T-helper 2 cell (primary cell): ENCODE measurements around the gene VSTM4.

Experiments used
- DNase-seq, 5 experiments: peaks; one replicate each; pipeline versions ENCODE4 v3.0.0 to v3.0.0-alpha.2; 2012 to 2022
- total RNA-seq, 2 donors: gene quantifications; one replicate each; lab custom pipeline; 2026; lab: John Stamatoyannopoulos, UW

Gene VSTM4
- 0 to 0.20 reads per million in 2 donors for total RNA-seq

DNA sequence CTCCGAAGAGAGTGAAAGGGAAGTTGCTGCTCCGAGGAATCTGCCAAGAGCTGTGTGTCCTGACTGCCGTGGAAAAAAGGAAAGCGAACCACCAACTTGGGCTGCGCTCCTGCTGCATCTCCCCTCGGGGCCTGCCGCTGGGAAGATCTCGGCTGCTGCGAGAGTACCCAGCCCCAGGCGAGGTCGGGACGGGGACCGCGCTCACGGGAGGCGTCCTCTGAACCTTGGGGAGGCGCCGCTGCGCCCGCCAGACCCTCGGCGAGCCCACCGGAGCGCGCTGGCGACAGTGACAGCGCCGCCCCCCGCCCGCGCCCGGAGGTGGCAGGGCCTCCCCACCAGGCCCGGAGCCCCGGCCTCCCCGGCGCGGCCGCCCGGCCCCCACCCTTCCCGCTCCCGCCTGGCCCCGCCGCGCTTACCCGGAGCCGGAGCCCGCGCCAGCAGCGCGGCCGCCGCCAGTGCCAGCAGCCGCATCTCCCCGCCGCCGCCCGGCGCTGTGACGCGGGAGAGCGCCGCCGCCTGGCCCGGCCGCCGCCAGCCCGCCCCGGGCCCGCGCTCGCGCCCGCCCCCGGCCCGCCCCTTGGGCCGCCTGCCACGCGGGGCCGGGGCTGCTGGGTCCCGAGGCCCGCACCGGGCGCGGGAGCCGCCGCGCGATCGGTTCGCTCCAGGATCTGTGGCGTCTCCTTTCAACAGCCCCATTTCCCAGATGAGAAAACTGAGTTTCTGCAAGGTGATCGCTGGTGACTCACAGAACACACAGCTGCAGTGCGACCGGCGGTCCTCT lies at the start of gene VSTM4:
Gene VSTM4 (minus strand): TSS at position 508 of the 781 bp plus-strand sequence. CDS start 37 bp downstream, at position 471.
- peak in 1 of 5 experiments; percentile 50 for DNase-seq

GRCh38 chr10:49164559-49165188 lies 49.4 kb upstream of the VSTM4 start:
- peak in 1 of 5 experiments; percentile 83 for DNase-seq

GRCh38 chr10:49163741-49164140 lies 48.4 kb upstream of the VSTM4 start:
- DNase-seq, result no peak

- DNase-seq, result no peak
These were observed 47.5 kb upstream of the VSTM4 start for GRCh38 chr10:49162761-49163310.

DNA sequence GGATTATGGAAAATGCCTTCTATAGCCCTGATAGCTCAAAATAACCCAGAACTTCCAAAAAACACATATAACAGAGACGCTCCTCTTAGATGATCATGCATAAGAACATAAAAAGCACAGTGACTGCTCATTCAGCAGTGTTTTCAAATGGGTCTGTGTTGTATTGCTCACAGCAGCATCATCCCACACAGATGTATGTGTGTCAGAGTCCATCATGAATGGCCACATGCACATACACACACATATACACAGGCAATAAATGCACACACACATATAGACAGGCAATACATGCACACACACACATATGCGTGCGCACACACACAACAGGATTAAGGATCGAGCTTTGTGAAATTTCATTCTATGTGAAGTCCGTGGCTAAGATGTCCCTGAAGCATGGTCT lies 46.7 kb upstream of the VSTM4 start:
- no peak for DNase-seq

- DNase-seq, result peak in 1 of 5 experiments; percentile 27
These were observed 46.2 kb upstream of the VSTM4 start for GRCh38 chr10:49161411-49161997.

DNA sequence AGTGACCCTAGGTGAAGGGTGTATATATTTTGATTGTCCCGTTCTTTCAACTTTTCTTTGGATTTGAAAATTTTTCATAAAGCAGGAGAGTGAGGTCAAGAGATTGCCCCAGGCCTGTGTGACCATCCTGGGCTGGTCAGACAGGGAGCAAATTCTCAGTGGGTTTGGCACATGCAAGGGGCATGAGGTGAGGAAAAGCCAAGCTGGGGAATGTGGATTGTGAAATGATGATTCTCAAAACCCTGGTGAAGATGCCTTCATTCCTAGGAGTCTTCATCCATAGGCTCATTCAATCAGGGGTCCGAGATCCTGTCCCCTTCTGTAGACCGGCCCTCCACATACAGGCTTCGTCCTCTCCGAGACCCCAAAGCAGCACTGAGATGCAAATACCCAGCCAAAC lies 45.5 kb upstream of the VSTM4 start:
- no peak for DNase-seq

DNA sequence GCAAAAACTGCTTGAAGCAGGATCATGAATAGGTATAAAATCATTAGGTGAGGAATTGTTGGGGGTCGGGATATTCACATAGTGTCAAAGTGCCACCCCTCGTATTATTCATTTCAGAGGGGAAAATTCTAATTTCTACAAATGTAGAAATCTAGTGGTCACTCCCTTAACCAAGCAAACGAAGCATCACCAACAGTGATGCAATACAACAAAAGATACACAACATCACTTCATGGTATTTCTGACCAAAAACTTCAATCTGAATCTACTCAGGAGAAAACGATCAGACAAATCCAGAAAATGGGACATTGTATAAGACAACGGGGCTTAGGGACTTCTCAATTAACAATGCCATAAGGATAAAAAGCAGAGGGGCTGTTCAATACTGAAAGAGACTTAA lies 44.8 kb upstream of the VSTM4 start:
- no peak for DNase-seq

- DNase-seq, result no peak
These were observed 43.6 kb upstream of the VSTM4 start for GRCh38 chr10:49158915-49159314.

GRCh38 chr10:49158404-49158803 lies 43.1 kb upstream of the VSTM4 start:
- DNase-seq, result no peak

DNA sequence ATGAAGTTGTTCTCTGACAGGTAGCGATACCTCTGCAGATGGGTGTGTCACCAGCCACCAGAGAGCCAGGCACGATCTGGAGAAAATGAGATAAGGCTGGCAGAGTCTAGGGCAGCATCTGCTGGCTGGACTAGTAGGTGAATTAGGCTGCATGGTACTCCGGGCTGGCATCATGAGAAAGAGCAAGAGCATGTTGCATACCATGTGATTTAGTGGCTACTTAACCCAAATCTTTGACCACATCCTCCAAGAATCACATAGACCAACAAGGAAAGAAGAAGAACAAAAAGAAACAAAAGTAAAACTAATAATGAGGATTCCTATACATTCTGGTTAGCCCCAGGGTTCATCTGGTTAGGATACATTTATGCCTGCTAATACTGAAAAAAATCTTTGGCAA lies 41.9 kb upstream of the VSTM4 start:
- DNase-seq, result peak in 1 of 5 experiments; percentile 57

DNA sequence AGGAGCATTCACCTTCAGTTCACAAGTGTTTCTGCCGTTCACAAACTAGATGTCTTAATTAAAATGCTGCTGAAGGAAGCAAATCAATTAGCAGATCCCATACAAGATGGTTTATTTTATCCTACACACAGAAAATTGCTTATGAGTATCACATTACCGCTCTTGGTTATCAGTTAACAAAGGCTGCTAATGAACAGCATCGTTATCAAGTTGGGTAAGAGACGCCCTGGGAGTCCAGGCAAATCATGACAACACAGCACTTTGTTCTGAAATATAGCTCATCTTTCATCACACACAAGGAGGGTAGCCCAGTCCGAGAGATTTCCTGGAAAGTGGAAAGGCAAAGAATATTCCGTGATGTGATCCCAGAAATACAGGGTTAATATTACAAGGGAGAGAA lies 39.3 kb upstream of the VSTM4 start:
- no peak for DNase-seq

- no peak for DNase-seq
These were observed 38.6 kb upstream of the VSTM4 start for GRCh38 chr10:49153971-49154370.

GRCh38 chr10:49153115-49153514 lies 37.8 kb upstream of the VSTM4 start:
- no peak for DNase-seq

DNA sequence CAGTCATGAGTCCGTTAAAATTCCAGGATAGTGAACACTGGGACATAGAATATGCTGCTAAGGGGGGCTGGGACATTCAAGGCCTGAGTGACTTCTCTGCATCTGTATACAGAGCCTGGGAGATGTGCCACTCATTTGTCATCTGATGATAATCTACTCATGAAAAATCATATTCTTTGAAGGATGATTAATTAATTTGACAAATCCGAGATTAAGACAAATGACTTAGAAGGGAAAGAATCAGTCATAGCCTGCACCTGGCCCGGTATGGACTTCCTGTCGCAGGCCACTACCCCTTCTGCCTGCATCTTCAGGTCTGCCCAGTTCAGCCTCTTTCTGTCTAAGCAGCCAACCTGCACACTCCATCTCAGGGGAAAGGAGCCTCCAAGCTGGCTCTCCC lies 37.3 kb upstream of the VSTM4 start:
- DNase-seq, result no peak

DNA sequence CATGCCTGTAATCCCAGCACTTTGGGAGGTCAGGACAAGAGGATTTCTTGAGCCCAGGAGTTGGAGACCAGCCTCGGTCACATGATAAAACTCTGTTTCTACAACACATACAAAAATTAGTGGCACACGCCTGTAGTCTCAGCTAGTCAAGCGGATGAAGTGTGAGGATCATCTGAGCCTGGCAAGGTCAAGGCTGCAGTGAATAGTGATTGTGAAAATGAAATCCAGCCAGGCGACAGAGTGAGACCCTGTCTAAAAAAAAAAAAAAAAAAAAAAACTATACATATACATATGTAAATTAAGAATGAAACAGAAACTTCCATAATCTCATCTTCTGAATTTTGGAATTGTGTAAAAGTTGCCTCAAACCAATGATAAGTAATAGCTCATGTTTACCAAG lies 36.7 kb upstream of the VSTM4 start:
- DNase-seq, result no peak

DNA sequence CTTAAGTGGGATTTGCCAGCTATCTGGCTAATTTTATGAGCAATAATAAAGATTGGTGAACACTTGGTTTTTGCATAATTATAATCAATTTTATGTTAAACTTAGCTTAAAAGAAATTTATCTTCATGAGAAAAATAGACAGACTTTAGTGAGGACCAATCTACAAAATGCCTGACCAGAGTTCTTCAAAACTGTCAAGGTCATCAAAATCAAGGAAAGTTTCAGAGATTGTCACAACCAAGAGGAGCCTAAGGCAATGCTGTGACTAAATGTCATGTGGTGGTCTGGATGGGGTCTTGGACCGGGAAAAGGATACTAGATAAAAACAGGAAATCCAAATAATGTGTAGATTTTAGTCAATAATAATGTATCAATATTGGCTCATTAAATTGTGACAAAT lies 36.2 kb upstream of the VSTM4 start:
- no peak for DNase-seq

DNA sequence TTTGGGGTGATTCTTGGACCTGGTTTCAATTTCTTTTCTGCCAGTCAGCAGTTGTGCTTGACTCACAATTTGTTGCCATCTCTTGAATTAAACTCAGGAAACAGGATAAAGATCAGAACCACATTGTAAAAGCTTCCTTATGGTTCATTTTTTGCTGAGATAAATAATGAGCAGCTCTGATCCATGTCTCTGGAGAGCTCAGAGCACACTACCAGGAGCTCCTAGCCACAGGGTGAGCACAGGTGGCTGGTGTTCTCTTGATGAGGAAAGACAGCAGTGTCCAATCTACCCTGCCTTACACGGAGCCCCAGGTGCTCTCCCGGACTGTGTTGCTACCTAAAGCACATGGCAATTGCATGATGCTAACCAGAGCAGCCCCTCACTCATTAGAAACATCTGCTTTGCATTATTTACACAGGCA lies 35.7 kb upstream of the VSTM4 start:
- peak in 1 of 5 experiments; percentile 42 for DNase-seq

DNA sequence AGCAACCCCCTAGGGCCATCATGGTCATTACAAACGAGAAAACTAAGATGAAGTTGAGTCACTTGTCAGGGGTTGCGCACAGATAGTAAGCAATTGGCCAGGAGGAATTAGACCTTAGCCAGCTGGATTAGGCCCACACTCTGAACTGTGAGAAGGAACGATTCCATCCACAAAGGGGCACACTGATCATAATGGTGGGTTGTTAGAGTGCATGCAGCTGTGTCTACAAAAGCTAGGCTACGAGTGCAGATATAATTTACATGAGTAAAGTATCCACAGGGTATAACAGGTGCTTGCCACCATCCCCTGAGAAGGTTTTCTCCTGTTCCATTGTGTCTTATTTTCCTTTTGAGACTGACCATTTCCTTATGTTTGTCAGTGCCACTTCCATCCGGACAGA lies 35.1 kb upstream of the VSTM4 start:
- DNase-seq, result no peak

DNA sequence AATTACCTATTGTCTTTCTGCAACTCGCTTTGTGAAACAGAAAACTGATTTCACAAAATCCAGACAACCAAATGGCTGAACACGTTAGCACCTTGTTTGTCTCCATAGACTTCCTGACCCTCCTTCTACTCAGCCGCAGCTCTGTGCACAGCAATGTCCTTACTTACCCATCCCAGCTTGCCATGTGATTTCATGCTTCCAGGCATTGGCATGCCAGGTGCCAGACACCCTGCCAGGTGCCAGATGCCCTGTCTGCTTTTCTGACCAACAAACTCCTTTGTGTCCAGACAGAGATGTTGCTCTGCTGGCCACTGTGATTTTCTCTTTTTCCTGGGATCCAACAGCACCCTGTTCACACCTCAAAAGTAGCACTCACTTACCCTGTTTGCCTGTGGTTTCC lies 34.6 kb upstream of the VSTM4 start:
- no peak for DNase-seq

- no peak for DNase-seq
These were observed 28.9 kb upstream of the VSTM4 start for GRCh38 chr10:49144058-49144720.

GRCh38 chr10:49143249-49143648 lies 27.9 kb upstream of the VSTM4 start:
- DNase-seq, result no peak
